GM21737 (cell line): Measurements from ENCODE around the gene ZNF555.

Experiments
- ATAC-seq: cut with Tn5 transposase; IDR thresholded peaks from one replicate; pipeline ENCODE4 v1.9.1; 2021; ENCODE audit warnings: mild to moderate bottlenecking, moderate library complexity; ENCODE audit not compliant: unreplicated experiment

ZNF555 gene

GRCh38 chr19:2822846-2823245 is 18.4 kb upstream of the ZNF555 start:
- ATAC-seq: no peak

- ATAC-seq: no peak
Observed at GRCh38 chr19:2823646-2824045, 17.6 kb upstream of the ZNF555 start.

- ATAC-seq: no peak
Observed at GRCh38 chr19:2824129-2824528, 17.1 kb upstream of the ZNF555 start.

- ATAC-seq: no peak
Observed at GRCh38 chr19:2827022-2827421, 14.3 kb upstream of the ZNF555 start.

GRCh38 chr19:2827840-2828489 is 13.3 kb upstream of the ZNF555 start:
- ATAC-seq: no peak

- ATAC-seq: no peak
Observed at GRCh38 chr19:2834294-2834871, 6.9 kb upstream of the ZNF555 start.

- ATAC-seq: no peak
Observed at GRCh38 chr19:2837430-2837829, 3.8 kb upstream of the ZNF555 start.

- peak; percentile 8 for ATAC-seq
Observed at GRCh38 chr19:2841855-2842574, 740 bp downstream of the ZNF555 start.

- no peak for ATAC-seq
Observed at GRCh38 chr19:2845107-2845506, 3.8 kb downstream of the ZNF555 start.

- ATAC-seq: no peak
Observed at GRCh38 chr19:2846180-2846894, 5.1 kb downstream of the ZNF555 start.

GRCh38 chr19:2847507-2847906 is 6.2 kb downstream of the ZNF555 start:
- ATAC-seq: no peak

- ATAC-seq: no peak
Observed at GRCh38 chr19:2848616-2849015, 7.3 kb downstream of the ZNF555 start.

- no peak for ATAC-seq
Observed at GRCh38 chr19:2850256-2850925, 9.1 kb downstream of the ZNF555 start.

GRCh38 chr19:2852598-2852997 is 11.3 kb downstream of the ZNF555 start:
- ATAC-seq: no peak

GRCh38 chr19:2853015-2853606 is 11.8 kb downstream of the ZNF555 start:
- ATAC-seq: no peak

GRCh38 chr19:2854849-2855248 is 13.6 kb downstream of the ZNF555 start:
- no peak for ATAC-seq

- no peak for ATAC-seq
Observed at GRCh38 chr19:2856457-2857050, 15.3 kb downstream of the ZNF555 start.

- no peak for ATAC-seq
Observed at GRCh38 chr19:2858864-2859263, 17.6 kb downstream of the ZNF555 start.

GRCh38 chr19:2863816-2864215 is 22.5 kb downstream of the ZNF555 start:
- ATAC-seq: no peak

GRCh38 chr19:2865334-2866100 is 24.2 kb downstream of the ZNF555 start:
- ATAC-seq: no peak
